HG03139 (cell line): ENCODE measurements around the gene KCNG3.

Experiments
- ATAC-seq: cut with Tn5 transposase; IDR thresholded peaks from one replicate; pipeline ENCODE4 v1.9.1; 2021; ENCODE audit not compliant: unreplicated experiment

KCNG3 gene

GRCh38 chr2:42488297-42488696 is 5.5 kb downstream of the KCNG3 start:
- ATAC-seq: no peak

DNA sequence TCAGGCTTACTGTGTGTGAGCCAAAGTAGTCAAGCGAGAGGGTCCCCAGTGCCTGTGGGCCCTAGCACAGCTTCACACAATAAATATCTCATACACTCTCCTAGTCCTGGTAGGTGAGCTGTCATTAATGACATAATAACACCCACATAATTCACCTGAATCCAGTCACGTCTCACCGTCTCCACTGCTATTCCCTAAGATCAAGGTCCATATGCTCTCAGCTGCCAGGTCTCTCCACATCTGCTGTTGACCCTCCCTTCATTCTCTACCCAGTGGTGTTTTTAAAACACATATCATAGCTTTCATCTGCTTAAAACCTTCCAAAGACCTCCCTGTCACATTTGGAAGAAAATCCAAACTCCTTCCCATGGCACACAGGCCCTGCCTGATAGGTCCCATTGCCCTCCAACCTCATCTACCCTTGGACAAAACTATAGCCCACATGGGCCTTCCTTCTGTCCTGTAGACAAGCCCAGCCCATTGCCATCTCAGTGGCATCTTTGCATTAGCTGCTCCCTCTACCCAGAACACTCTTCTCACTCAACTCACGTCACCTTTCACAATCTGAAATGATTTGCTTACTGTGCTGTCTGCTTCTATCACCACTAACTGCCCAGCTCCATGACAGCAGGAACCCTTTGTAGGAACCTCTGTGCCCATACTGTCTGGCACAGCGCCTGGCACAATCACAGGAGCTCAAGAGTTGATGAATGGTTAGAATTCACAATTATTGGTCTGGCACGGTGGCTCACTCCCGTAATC is 7.5 kb downstream of the KCNG3 start:
- no peak for ATAC-seq

GRCh38 chr2:42480402-42480801 is 13.4 kb downstream of the KCNG3 start:
- ATAC-seq: no peak

DNA sequence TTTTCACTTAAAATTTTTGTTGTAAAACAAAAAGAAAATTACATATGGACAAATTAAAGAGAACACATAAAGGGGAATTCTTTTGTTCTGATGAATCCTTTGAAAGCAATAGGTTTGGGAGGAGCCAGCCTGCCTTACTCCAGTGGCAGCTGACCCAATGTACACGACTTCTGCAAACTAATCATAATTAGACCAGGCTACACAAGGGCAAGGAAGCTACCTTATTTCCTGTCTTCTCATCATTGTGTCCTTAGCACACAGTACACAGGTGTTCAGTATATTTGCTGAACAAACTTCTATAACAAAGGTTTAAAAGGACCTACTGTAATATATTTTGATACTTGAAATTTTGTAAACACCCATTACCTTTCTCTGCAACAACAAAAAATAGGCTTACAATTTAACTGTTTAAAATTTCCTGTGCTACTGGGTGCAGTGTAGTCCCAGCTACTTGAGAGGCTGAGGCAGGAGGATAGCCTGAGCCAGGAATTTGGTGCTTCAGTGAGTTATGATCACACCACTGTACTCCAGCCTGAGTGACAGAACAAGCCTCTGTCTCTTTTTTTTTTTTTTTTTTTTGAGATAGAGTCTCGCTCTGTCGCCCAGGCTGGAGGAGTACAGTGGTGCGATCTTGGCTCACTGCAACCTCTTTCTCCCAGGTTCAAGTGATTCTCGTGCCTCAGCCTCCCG is 18.9 kb downstream of the KCNG3 start:
- no peak for ATAC-seq

- no peak for ATAC-seq
Measured at GRCh38 chr2:42470706-42471105, 23.1 kb downstream of the KCNG3 start.

DNA sequence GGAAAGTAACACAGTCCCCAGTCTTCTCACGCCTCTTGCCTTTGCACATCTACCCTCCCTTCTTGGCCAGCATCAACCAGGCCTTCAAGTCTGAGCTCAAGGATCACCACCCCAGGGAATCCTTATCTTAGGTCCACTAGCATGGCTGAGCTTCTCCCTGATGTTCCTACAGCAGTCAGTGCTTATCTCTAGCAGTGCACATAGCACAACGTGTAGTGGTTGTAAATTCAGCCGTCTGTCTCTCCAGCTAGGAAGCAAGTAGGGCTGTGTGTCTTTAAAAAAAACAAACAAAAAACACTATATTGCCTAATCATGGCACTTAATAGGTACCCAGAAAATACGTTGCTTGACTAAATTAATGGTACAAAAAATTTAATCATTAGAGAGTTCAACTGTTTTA is 29.2 kb downstream of the KCNG3 start:
- no peak for ATAC-seq

DNA sequence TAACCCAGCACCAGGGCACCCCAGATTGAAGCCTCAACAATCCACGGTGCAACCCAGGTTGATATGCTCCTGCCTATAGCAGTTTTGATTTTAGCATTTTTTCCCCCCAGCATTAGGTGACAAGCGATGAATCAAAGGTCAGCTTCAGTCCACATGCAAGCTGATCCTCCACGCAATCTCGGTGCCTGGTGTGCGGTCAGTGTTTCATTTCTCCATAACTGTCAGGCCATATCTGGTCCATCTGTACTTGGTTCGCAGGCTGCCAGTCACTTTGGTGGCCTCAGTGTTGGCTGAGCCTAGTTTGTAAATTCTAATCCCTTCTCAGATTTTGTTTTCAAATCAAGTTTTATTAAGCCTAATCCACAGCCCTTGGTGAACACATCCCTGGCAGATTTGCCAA is 30.2 kb downstream of the KCNG3 start:
- no peak for ATAC-seq

DNA sequence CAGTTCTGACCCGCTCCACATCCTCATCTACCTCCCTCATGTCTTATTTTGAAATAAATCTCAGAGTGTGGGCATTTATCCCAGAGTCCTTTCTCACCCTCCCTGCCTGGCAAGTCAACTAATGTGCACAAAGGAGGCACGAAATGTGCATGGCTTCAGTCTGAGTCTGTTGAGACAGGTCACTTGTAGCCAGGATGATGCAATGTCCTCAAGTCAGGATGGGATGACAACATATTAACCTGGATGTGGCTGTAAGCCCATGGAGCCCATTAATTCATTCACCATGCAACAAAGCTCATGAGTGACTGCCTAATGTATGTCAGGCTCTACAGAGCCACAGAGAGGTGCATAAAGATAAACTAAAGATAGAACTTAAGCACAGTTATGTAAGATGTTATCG is 34.5 kb downstream of the KCNG3 start:
- ATAC-seq: no peak

GRCh38 chr2:42458396-42458795 is 35.4 kb downstream of the KCNG3 start:
- no peak for ATAC-seq

- ATAC-seq: no peak
Measured at GRCh38 chr2:42457011-42457410, 36.8 kb downstream of the KCNG3 start.

- ATAC-seq: no peak
Measured at GRCh38 chr2:42456126-42456839, 37.5 kb downstream of the KCNG3 start.

GRCh38 chr2:42452545-42452944 is 41.2 kb downstream of the KCNG3 start:
- ATAC-seq: no peak

DNA sequence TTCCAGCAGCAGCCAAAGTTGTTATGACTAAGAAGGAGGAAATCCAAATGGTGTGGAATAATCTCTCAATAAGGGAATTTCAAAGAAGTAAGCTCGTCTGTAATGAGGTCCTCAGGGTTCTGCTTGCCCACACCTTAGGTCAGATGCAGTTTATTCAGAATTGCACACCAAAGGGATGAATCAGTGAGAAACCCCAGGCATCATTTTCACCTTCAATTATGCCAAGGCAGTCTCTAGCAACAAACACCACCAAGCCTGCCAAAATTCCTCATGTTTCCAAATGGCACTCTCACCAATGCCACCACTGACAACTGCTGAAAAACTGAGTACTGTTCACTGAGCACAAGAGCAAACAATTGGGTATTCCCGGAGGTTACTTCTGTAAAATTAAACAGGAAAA is 43.6 kb downstream of the KCNG3 start:
- no peak for ATAC-seq

DNA sequence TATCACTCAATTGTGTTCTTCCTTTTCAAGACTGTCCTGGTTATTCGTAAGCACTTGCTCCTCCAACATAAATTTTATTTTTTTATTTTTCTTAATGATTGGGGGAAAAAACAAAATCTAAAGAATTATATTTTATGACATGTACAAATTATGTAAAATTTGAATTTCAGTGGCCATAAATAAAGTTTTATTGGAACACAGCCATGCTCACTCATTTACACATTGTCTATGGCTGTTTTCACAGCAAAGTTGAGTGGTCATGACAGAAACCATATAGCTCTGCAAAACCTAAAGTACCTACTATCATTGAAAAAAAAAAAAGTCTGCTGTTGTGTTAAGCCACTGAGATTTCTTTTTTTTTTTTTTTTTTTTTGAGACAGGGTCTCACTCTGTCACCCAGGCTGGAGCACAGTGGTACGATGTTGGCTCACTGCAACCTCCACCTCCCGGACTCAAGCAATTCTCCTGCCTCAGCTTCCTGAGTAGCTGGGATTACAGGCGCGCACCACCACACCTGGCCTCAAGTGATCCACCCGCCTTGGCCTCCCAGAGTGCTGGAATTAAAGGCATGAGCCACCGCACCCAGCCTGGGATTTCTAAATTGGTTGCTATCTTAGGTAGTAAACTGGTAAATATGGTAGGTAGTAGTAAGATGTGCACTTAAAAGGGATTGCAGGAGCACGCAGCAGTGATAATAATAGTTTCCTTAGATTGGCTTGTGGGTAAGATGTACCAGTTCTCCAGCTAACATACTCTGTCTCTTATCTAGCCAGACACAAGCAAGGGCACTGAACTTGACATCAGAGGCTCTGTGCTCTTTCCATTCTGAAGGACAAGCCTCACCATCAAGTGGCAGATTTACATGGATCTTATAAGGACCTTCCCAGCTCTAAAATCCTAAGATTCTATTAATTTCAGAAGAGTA is 44.4 kb downstream of the KCNG3 start:
- no peak for ATAC-seq

DNA sequence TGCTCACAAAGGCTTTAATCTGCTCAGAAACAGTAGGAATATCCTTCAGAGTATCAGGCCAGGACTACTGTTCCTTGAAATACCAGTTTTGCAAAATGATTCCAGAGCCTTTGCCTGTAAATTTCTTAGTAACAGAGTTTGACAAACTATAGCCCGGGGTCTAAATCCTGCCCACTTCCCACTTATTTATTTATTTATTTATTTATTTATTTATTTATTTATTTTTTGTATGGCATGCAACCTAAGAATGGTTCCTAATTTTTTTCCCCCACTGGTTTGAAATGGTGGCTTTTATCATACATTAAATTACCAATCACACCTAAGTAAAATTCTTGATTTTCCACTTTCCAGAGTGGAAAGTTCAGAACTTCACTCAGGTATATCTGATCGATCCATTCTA is 45.6 kb downstream of the KCNG3 start:
- ATAC-seq: no peak

- ATAC-seq: no peak
Measured at GRCh38 chr2:42446503-42447271, 47.1 kb downstream of the KCNG3 start.

DNA sequence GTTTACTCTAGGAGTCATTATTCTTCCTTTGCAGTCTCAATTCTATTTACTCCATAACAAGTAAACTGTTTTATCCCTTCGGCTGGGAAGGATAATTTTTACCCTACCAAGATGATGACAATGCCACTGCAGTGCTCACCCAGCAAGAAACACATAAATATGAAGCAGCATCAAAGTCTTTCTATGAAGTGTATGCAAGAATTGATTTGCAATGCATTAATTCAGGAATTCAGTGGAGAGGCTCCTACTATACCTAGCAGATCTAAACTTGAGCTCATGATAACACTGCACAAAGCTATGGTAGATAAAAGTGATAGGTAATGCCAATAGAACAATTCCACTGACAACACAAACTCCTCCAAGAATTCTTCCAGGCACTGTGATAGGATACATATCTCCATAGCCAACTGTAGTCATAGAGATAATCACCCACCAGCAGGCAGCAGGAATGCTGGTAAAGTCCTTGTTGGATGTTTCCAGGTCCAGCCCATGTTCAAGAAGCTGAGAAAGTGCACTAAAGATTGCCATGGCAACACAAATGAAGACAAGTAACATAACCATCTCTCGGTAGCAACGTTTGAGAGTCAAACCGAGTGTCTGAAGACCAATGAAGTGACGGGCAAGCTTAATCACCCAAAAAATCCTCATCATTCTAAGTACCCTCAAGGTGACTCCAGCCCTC is 49.9 kb downstream of the KCNG3 start:
- ATAC-seq: no peak

GRCh38 chr2:42442774-42443173 is 51.0 kb downstream of the KCNG3 start:
- ATAC-seq: no peak

GRCh38 chr2:42438685-42439084 is 55.1 kb downstream of the KCNG3 start:
- ATAC-seq: no peak

DNA sequence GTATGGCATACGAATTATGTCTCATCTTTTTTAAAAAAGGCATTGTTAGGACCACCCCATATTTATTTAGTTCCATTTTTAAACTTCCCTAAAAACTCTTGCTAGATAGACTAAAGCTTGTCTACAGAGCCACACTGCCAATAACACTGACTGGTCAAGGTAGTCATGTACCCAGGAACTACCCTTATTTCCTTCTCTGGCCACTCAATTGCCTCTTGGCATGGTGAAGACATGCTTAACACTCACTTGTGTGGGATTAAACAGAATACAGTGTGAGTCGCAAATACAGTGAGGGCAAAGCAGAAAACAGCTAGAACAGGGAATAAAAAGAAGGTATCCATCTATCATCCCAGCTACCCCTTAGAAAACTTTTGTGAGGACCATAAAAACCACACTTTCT is 57.4 kb downstream of the KCNG3 start:
- ATAC-seq: no peak
